ENCODE results near the gene TEX2. TPM values are rescaled to one million over a fixed set of nuclear protein-coding genes. Genes with fewer than 3 reads are reported as not detected.

The TEX2 gene
- total and polyA plus RNA-seq, 2 experiments from 2014 or later = 26.9 to 37.0 TPM

- Histone ChIP-seq H4K20me1 (ENCODE audit: insufficient read depth) (no peaks in the 10 kb centered on the region), H3K36me3 (ENCODE audit: low read depth) (peaks cover 4% of the 10 kb centered on the region; the same call in 1 of the 2 replicates), H3K9me2 (ENCODE audit: insufficient read depth) (no peaks in the 10 kb centered on the region), H3K27ac (no peak overlapping the region), H3F3A (ENCODE audit: insufficient read depth) (no peaks in the 10 kb centered on the region), H3K79me2 (ENCODE audit: insufficient read depth) (no peaks in the 10 kb centered on the region), H3K27me3 (replicated peaks; ENCODE audit: insufficient read depth) (no peaks in the 10 kb centered on the region), H3K9ac (no peak overlapping the region), H3K4me1 (ENCODE audit: insufficient read depth) (0 out of 2 replicates have a peak, but pooled peaks cover under 1% of the 10 kb centered on the region), H3K4me2 (ENCODE audit: unreplicated experiment) (no peak overlapping the region), H2AFZ (no peak overlapping the region), H3K9me3 (ENCODE audit: low read depth) (no peaks in the 10 kb centered on the region), H3K4me3 (no peak overlapping the region)
- WGBS, 2 experiments (ENCODE audit: low coverage in 1 of 2, low lambda C conversion rate in 2 of 2, missing lambda C conversion rate in 2 of 2) = 100% methylated on average over 3 of the region's 3 CpGs
- no peak for DNase-seq
- in situ Hi-C loops (cut with MboI) = no loop called here
- TF ChIP-seq EZH2 (IDR thresholded peaks at IDR 0.05; ENCODE audit: insufficient read depth, poor library complexity, severe bottlenecking) (no peak), EZH2phosphoT487 (IDR thresholded peaks at IDR 0.05; ENCODE audit: insufficient read depth, low read depth) (no peak)
Measured at GRCh38 chr17:64166876-64167275, 96.2 kb downstream of the TEX2 start.

GRCh38 chr17:64165347-64165746 lies 97.7 kb downstream of the TEX2 start:
- H3K9me3 ChIP-seq (ENCODE audit: low read depth) = no peaks in the 10 kb centered on the region
- H2AFZ ChIP-seq = no peak overlapping the region
- H3K36me3 ChIP-seq (ENCODE audit: low read depth) = peaks cover 4% of the 10 kb centered on the region; the same call in 1 of the 2 replicates
- no peak for DNase-seq
- no peaks in the 10 kb centered on the region for H3K27me3 ChIP-seq (replicated peaks; ENCODE audit: insufficient read depth)
- no peak overlapping the region for H3K27ac ChIP-seq
- peaks cover 15% of the 10 kb centered on the region for H3K4me1 ChIP-seq (ENCODE audit: insufficient read depth)
- H3F3A ChIP-seq (ENCODE audit: insufficient read depth) = no peaks in the 10 kb centered on the region
- no peaks in the 10 kb centered on the region for H3K79me2 ChIP-seq (ENCODE audit: insufficient read depth)
- H3K9ac ChIP-seq = no peak overlapping the region
- no peak overlapping the region for H3K4me2 ChIP-seq (ENCODE audit: unreplicated experiment)
- TF ChIP-seq EZH2 (IDR thresholded peaks at IDR 0.05; ENCODE audit: insufficient read depth, poor library complexity, severe bottlenecking) (no peak), EZH2phosphoT487 (IDR thresholded peaks at IDR 0.05; ENCODE audit: insufficient read depth, low read depth) (no peak)
- H4K20me1 ChIP-seq (ENCODE audit: insufficient read depth) = no peaks in the 10 kb centered on the region
- in situ Hi-C loops (cut with MboI) = no loop called here
- 88% methylated on average over 4 of the region's 4 CpGs for WGBS, 2 experiments (ENCODE audit: low coverage in 1 of 2, low lambda C conversion rate in 2 of 2, missing lambda C conversion rate in 2 of 2)
- no peaks in the 10 kb centered on the region for H3K9me2 ChIP-seq (ENCODE audit: insufficient read depth)
- H3K4me3 ChIP-seq = no peak overlapping the region

- peaks cover 21% of the 10 kb centered on the region for H3K4me1 ChIP-seq (ENCODE audit: insufficient read depth)
- no peak overlapping the region for H3K27ac ChIP-seq
- in situ Hi-C loops (cut with MboI) = no loop called here
- no peaks in the 10 kb centered on the region for H3K9me2 ChIP-seq (ENCODE audit: insufficient read depth)
- TF ChIP-seq EZH2 (IDR thresholded peaks at IDR 0.05; ENCODE audit: insufficient read depth, poor library complexity, severe bottlenecking) (no peak), EZH2phosphoT487 (IDR thresholded peaks at IDR 0.05; ENCODE audit: insufficient read depth, low read depth) (no peak)
- H3K27me3 ChIP-seq (replicated peaks; ENCODE audit: insufficient read depth) = no peaks in the 10 kb centered on the region
- no peak overlapping the region for H3K4me2 ChIP-seq (ENCODE audit: unreplicated experiment)
- no peaks in the 10 kb centered on the region for H3K9me3 ChIP-seq (ENCODE audit: low read depth)
- H3K79me2 ChIP-seq (ENCODE audit: insufficient read depth) = no peaks in the 10 kb centered on the region
- H3F3A ChIP-seq (ENCODE audit: insufficient read depth) = no peaks in the 10 kb centered on the region
- H3K9ac ChIP-seq = no peak overlapping the region
- H4K20me1 ChIP-seq (ENCODE audit: insufficient read depth) = no peaks in the 10 kb centered on the region
- H3K4me3 ChIP-seq = no peak overlapping the region
- H3K36me3 ChIP-seq (ENCODE audit: low read depth) = no peaks in the 10 kb centered on the region
- 91 to 96% methylated on average over 6 of the region's 6 CpGs for WGBS, 2 experiments (ENCODE audit: low coverage in 1 of 2, low lambda C conversion rate in 2 of 2, missing lambda C conversion rate in 2 of 2)
- H2AFZ ChIP-seq = no peak overlapping the region
- no peak for DNase-seq
Measured at GRCh38 chr17:64164596-64165285, 98.3 kb downstream of the TEX2 start.

- no peak overlapping the region for H3K27ac ChIP-seq
- peaks cover 3% of the 10 kb centered on the region; the same call in 1 of the 2 replicates for H3K36me3 ChIP-seq (ENCODE audit: low read depth)
- DNase-seq = no peak
- H3K27me3 ChIP-seq (replicated peaks; ENCODE audit: insufficient read depth) = no peaks in the 10 kb centered on the region
- no peak overlapping the region for H3K4me2 ChIP-seq (ENCODE audit: unreplicated experiment)
- H3F3A ChIP-seq (ENCODE audit: insufficient read depth) = no peaks in the 10 kb centered on the region
- H3K9me2 ChIP-seq (ENCODE audit: insufficient read depth) = no peaks in the 10 kb centered on the region
- TF ChIP-seq EZH2phosphoT487 (IDR thresholded peaks at IDR 0.05; ENCODE audit: insufficient read depth, low read depth) (no peak), EZH2 (IDR thresholded peaks at IDR 0.05; ENCODE audit: insufficient read depth, poor library complexity, severe bottlenecking) (no peak)
- H4K20me1 ChIP-seq (ENCODE audit: insufficient read depth) = no peaks in the 10 kb centered on the region
- H3K4me1 ChIP-seq (ENCODE audit: insufficient read depth) = peaks cover 23% of the 10 kb centered on the region
- 88 to 92% methylated on average over 6 of the region's 6 CpGs for WGBS, 2 experiments (ENCODE audit: low coverage in 1 of 2, low lambda C conversion rate in 2 of 2, missing lambda C conversion rate in 2 of 2)
- no peaks in the 10 kb centered on the region for H3K79me2 ChIP-seq (ENCODE audit: insufficient read depth)
- H3K9ac ChIP-seq = no peak overlapping the region
- H3K9me3 ChIP-seq (ENCODE audit: low read depth) = no peaks in the 10 kb centered on the region
- H3K4me3 ChIP-seq = no peak overlapping the region
- no peak overlapping the region for H2AFZ ChIP-seq
- in situ Hi-C loops (cut with MboI) = no loop called here
Measured at GRCh38 chr17:64163468-64163867, 99.6 kb downstream of the TEX2 start.

Measured in GM23248 (cell line).